GM13977 (cell line): ENCODE results near the gene MYO18A.

ENCODE experiments used
- DNase-seq: peaks from one replicate; pipeline ENCODE4 v3.0.0; 2012; ENCODE audit warnings: low spot score
- in situ Hi-C: fragments of 300-500 bp; cut with MboI; formaldehyde crosslinking; loops from one replicate; pipeline ENCODE4 v1.12.0; 2022; ENCODE audit warnings: low sequenced_read_pairs, low pct_unique_long_range_greater_than_20kb, mixed read lengths, inconsistent platforms; ENCODE audit not compliant: unreplicated experiment
- TF ChIP-seq, protein P1 (sequence below): IDR thresholded peaks from 2 replicates; pipeline ENCODE4 v1.5.1; 2012; ENCODE audit warnings: mild to moderate bottlenecking, control low read depth; ENCODE audit not compliant: insufficient read depth; ENCODE audit errors: extremely low read depth, missing control alignments

The MYO18A gene

DNA sequence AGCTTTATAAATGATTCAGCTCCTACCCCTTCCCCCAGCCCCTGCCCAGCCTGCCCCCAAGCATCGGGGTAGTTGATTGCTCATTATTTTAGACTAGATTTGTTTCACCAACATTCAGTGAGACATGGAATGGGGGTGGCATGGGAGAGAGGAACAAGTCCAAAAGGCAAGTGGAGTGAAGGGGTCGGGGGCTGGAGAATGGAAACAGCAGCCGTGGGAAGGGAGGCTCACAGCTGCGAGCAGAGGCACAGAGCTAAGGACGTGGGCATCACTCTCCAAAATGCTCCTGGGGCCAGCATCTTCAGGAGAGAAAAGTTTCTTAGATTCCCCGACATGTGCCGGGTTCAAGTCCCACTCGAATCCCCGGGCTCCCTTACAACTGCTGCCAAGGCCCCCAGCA is 118.0 kb downstream of the MYO18A start:
- no peak for DNase-seq
- in situ Hi-C loops = no loop called here
- TF ChIP-seq, protein P1, sequence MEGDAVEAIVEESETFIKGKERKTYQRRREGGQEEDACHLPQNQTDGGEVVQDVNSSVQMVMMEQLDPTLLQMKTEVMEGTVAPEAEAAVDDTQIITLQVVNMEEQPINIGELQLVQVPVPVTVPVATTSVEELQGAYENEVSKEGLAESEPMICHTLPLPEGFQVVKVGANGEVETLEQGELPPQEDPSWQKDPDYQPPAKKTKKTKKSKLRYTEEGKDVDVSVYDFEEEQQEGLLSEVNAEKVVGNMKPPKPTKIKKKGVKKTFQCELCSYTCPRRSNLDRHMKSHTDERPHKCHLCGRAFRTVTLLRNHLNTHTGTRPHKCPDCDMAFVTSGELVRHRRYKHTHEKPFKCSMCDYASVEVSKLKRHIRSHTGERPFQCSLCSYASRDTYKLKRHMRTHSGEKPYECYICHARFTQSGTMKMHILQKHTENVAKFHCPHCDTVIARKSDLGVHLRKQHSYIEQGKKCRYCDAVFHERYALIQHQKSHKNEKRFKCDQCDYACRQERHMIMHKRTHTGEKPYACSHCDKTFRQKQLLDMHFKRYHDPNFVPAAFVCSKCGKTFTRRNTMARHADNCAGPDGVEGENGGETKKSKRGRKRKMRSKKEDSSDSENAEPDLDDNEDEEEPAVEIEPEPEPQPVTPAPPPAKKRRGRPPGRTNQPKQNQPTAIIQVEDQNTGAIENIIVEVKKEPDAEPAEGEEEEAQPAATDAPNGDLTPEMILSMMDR = no peak

GRCh38 chr17:29061036-29061435 is 119.2 kb downstream of the MYO18A start:
- TF ChIP-seq, protein P1 = no peak
- DNase-seq = no peak
- in situ Hi-C loops = no loop called here

DNA sequence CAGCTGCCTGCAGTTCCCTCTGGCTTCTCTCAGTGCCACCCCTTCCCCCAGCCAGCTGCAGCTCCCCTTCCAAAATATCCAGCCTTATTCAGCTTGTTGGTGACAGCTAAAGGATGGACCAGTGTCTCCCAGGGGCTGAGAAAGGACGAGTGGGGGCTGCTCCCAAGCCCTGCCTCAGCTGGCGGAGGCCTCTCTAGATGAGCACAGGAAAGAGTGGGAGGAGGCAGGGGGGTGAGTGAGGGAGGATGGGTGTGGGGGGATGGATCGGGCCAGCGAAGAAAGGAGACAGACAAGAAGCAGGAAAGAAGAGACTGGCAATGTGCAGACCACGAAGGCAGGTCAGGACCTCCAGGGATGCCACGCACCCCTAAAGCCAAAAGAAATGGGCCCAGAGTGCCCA is 119.7 kb downstream of the MYO18A start:
- TF ChIP-seq, protein P1 = no peak

DNA sequence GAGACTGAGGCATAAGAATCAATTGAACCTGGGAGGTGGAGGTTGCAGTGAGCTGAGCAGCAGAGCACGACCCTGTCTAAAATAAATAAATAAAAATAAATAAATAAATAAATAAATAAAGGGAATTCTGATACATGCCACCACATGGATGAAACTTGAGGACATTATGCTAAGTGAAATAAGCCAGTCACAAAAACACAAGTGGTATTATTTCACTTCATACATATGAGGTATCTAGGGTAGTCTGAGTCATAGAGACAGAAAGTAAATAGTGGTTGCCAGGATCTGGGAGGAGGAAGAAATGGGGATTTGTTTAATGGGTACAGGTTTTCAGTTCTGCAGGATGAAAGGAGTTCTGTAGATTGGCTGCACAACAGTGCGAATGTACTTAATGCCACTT is 120.9 kb downstream of the MYO18A start:
- in situ Hi-C loops = no loop called here
- TF ChIP-seq, protein P1 = no peak
- no peak for DNase-seq

More for the DNA sequence above, 119.7 kb downstream of the MYO18A start:
- no peak for DNase-seq
- in situ Hi-C loops = no loop called here

DNA sequence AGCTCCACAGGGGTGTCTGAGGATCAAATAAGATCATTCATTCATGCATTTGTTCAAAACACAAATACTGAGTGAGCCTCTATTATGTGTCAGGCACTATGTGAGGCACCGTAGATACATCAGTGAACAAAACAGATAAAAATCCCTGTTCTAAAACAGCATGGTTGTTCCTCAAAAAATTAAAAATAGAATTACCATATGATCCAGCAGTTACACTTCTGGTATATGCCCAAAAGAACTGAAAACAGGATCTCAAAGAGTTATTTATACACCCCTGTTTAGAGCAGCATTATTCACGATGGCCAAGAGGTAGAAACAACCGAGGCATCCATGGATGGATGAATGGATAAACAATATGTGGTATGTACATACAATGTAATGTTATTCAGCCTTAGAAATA is 121.8 kb downstream of the MYO18A start:
- TF ChIP-seq, protein P1 = no peak
- DNase-seq = no peak
- in situ Hi-C loops = no loop called here

- in situ Hi-C loops = no loop called here
- no peak for DNase-seq
- TF ChIP-seq, protein P1 = no peak
These were observed 122.8 kb downstream of the MYO18A start for GRCh38 chr17:29057361-29057760.

DNA sequence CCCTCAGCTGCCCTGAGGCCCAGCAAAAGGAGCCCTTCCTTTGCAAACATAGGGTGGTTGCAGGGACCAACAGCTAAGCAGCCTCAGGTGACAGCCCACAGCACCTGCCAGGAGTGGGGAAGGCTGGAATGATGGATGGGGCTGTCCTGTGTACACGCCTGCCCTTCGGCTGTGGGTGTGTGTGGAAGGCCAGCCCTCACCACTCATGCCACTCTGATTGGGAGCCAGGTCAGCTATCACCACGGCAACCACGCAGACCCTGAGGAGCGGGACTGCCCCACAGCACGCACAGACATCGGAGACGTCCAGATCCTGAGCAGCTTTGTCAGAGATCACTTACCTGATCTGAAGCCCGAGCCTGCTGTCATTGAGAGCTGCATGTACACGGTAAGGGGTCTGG is 125.4 kb downstream of the MYO18A start:
- TF ChIP-seq, protein P1 = no peak
- DNase-seq = no peak

More for the DNA sequence above, 125.4 kb downstream of the MYO18A start:
- in situ Hi-C loops = no loop called here
